ENCODE measurements around the gene POLDIP2. TPM values are rescaled to one million over a fixed set of nuclear protein-coding genes. Genes with fewer than 3 reads are reported as not detected.
A peak's percentile ranks its signal among the peaks of the same experiment; 100 is the strongest.

Gene POLDIP2
- total RNA-seq (ENCODE audit: insufficient read depth, low replicate concordance), result 27.2 TPM

DNA sequence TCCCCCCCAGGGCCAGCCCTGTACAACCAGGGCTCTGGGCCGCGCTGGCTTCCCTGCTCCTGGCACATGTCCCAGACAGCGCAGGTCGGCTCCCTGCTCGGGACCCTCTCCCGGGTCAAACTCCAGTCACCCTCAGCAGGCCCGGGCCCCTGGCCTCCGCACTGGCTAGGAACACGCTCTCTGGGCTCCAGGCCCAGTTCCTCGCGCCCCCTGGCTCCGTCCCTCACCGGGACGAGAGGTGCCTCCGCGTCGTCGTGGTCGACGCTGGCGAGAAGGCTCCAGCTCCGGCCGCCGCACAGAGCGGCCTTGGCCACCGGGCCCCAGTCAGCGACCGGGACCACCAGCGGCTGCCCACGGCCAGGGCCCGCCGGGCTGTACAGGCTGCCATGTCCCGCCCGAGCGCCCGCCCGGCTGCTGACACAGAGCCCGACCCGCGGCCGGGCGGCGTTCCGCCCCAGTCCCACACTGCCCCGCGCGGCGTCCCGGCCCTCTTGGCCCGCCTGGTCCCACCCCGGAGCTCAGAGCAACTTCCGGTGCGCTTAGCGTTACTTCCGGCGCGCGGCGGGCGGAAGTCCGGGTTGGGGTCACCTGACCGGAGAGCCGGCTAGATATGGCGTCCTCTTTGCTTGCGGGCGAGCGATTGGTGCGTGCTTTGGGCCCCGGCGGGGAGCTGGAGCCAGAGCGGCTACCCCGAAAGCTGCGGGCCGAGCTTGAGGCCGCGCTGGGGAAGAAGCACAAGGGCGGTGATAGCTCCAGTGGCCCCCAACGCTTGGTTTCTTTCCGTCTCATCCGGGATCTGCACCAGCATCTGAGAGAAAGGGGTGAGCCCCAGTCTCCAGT, at the start of gene POLDIP2:
POLDIP2 (minus strand) TSS at position 467 of the 840 bp plus-strand sequence; CDS start at position 388, 79 bp downstream.
- DNase-seq (ENCODE audit: low spot score), result peak; percentile 96

- no peak for DNase-seq (ENCODE audit: low spot score)
These were observed 49.1 kb upstream of the POLDIP2 start for GRCh38 chr17:28406473-28406814.

GRCh38 chr17:28405632-28406472, 48.5 kb upstream of the POLDIP2 start, which contains the start of gene SLC46A1:
Gene SLC46A1, minus strand, starts transcription at chr17:28406212. Its CDS starts 98 bp downstream, at chr17:28406114.
- peak; percentile 71 for DNase-seq (ENCODE audit: low spot score)

DNA sequence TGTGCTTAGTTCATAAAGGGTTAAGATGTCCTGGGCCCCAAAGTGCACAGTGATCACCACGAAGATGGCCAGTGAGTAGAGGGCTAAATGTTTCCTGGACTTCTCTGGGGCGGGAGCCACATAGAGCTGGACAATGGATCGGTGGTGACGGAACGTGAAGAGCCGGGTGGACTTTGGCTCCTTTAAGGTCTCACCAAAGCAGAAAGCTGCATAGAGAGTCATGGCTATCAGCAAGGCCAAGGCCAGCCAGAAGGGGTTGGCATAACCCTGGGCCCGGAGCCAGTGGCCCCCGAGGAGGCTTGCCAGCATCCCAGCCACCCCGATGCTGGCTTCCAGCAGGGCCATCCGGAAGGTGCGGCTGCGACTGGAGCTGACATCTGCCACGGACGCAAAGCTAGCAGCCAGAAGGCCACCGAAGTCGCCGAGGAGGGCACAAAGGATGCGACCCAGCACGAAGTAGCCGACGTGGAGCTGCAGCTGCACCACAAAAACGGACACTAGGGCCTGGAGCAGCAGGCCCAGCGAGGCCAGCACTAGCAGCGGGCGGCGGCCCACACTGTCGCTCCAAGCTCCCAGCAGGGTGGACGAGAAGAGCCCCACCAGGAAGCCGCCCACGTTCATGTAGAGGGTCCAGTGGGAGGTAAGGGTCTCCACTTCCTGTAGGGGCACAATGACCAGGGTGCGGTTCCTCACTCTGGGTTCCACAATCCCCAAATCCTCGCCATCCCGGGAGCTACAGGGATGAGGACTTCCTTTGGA, 47.7 kb upstream of the POLDIP2 start:
- peak; percentile 28 for DNase-seq (ENCODE audit: low spot score)

DNA sequence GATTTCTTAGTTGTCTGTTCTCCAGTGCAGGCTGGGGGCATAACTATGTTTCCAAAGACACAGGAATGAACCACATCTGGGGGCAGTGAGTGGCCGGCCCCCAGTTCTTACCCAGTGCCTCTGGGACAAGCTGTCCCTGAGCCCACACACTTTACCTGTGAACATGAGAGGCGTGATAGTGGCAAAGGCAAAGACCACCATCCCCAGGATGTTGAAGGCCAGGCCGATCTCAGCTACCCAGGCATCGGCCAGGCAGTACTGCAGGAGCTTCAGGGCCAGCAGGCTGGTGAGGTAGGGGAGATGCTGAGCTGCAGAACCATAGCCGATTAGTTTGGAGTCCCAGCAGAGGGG, 47.1 kb upstream of the POLDIP2 start:
- no peak for DNase-seq (ENCODE audit: low spot score)

GRCh38 chr17:28404007-28404406, 46.7 kb upstream of the POLDIP2 start:
- no peak for DNase-seq (ENCODE audit: low spot score)

DNA sequence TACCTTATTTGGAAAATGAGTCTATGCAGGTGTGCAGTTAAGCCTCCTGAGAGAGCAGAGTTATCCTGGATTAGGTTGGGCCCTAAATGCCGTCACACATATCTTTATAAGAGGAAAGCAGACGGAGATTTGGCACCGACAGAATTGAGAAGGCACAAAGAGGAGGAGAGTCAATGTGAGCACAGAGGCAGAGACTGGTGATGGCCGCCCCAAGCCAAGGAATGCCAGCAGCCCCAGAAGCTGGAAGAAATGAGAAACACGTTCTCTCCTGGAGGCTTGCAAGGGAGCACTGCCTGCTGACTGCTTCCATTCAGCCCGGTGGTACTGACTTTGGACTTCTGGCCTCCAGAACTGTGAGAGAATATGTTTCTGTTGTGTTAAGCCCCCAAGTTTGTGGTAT, 45.5 kb upstream of the POLDIP2 start:
- no peak for DNase-seq (ENCODE audit: low spot score)

DNA sequence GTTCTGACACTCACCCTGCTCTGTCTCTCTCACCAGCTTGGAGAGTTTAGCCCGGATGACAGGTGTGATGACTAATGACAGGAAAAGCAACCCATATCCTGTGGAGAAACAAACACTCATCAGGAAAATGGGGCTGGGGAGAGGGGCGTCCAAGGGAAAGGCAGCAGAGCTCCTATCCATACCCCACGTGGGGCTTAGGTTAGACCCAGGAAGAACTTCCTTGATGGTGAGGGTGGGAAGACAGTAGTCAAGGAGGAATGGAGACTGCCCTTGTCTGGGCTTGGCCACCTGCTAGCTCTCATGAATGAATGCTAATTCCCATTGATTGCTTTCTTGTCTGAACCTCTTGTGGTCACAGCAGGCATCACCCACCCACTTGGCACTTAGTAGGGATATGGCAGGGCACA, 44.9 kb upstream of the POLDIP2 start:
- no peak for DNase-seq (ENCODE audit: low spot score)

- no peak for DNase-seq (ENCODE audit: low spot score)
These were observed 42.5 kb upstream of the POLDIP2 start for GRCh38 chr17:28399808-28400207.

DNA sequence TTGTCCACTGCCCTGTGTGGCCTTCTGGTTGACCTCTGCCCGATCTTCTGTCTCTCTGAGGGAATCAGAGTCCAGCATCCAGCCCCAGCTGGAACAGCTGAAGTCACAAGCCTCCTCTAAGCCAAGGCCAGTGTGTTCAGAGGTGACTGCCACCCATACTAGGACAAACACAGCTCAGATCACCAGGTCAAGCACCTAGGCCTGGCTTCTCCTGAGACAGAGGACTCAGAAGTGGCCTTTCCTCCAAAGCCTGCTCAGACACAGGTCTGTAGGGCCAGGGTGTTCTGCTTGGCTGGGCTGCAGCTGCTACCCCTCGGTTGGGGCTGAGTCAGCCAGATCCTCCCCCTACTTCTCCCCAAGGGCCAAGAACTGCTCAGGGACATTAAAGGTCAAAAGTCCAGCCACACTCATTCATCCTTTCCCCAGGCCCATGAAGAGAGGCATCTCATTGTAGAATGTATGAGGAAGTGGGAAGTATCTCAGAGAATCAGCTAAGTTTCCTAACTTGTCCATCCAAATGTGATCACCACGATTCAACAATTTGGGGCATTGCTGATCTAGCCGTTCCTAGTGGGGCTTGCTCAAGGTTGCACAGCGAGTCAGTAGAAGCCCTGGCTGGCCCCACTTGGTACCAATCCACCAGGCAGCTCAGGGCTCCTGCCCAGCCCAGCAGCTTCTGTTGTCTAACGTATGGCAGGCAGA, 41.1 kb upstream of the POLDIP2 start:
- no peak for DNase-seq (ENCODE audit: low spot score)

GRCh38 chr17:28397687-28398279, 40.5 kb upstream of the POLDIP2 start:
- no peak for DNase-seq (ENCODE audit: low spot score)

DNA sequence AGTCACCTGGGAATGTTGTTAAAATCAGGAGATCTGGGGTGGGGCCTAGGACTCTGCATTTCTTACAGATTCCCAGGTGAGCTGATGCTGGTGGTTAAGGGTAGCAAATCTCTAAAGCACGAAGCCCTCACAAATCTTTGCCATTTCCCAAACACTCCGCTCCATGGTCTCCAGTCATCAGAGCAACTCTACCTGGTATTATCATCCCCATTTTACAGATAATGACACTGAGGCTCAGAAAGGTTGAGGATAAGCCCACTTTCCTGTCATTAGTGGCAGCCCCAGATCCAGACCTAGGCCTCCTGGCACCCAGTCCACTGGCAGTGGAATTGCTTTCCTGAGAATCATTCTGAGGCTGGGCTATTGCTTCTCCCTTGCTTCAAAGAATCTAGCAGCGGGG, 39.9 kb upstream of the POLDIP2 start:
- DNase-seq (ENCODE audit: low spot score), result no peak

GRCh38 chr17:28396635-28397239, 39.4 kb upstream of the POLDIP2 start:
- no peak for DNase-seq (ENCODE audit: low spot score)

DNA sequence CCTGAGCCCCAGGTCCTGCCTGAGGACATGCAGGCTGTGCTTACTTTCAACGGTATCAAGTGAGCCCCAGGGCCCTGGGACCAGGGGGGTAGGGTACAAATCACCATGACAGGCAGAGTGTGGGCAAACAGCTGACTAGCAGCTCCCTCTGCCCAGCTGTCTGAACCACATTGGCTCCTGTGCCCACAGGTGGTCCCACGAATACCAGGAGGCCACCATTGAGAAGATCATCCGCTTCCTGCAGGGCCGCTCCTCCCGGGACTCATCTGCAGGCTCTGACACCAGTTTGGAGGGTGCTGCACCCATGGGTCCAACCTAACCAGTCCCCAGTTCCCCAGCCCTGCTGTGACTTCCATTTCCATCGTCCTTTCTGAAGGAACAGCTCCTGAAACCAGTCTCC, 38.6 kb upstream of the POLDIP2 start:
- DNase-seq (ENCODE audit: low spot score), result no peak

- no peak for DNase-seq (ENCODE audit: low spot score)
These were observed 38.1 kb upstream of the POLDIP2 start for GRCh38 chr17:28395426-28395825.

DNA sequence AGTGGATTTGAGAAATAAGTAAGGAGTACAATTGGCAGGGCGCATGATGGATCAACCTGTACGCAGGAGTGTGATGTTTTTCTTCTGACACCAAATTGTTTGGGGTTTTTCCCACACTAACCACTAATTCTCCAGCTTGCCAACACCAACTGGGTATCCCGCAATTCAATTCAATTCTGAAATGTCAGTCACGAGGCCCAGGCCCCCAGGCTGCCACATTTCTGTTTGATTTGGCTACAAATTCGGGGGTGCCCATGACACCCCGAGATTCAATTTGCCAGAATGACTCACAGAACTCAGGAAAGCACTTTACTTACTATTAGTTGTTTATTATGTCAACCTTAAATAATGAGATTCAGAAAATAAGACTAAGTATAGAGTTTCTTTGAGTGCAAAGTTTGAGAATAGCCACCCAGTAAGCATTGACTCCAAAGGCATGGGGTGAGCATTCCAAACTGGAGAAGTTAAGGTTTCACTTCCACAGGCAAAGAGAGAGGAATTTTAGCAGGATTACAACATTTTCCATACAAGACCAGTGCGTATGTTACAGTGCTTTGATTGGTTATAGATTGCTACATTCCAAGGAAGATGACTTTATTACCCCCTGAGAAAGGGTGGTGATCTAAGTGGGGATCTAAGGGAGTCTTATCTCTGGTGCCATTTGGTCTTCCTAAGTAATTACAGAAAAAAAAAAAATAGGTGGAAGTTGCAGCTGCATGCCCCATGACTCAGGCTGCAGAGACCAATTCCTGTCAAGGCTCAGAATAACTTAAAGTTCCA, 37.2 kb upstream of the POLDIP2 start:
- no peak for DNase-seq (ENCODE audit: low spot score)

DNA sequence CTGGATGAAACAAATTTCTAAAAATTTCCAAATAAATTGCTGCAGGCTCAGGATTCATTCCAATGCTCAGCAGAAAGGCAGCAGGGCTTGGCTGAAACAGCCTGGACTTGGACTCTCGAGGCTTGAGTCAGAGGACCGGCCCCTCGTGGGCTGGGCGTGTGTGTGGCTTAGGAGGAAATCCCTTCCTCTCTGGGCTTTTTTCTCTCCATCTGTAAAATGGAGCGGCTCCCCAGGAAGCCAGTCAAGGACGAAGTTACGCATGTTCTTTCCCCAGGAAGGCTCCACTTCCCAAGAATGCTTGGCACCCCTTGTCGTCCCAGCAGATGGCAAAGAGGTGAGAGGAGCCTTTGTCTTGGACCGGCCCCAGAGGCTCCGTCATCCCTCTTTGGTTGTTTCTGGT, 35.2 kb upstream of the POLDIP2 start:
- no peak for DNase-seq (ENCODE audit: low spot score)

DNA sequence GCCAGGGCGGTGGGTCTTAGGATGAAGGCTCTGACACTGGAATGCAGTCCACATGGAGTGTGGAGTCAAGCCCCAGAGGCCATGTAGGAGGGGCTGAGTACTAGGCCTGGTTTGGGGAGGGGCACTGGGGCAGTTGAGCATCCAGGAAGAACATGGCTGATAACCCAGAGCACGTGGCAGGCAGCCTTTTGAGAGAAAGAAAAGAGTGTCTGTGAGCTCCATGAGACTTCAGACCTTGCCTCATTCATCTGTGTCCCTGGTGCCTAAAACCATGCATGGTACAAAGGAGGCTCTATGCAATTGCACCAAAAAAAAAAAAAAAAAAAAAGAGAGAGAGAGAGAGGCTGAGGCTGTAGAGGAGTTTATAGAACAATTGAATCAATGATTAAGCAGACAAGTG, 34.1 kb upstream of the POLDIP2 start:
- DNase-seq (ENCODE audit: low spot score), result no peak

- DNase-seq (ENCODE audit: low spot score), result no peak
These were observed 33.7 kb upstream of the POLDIP2 start for GRCh38 chr17:28390984-28391383.

DNA sequence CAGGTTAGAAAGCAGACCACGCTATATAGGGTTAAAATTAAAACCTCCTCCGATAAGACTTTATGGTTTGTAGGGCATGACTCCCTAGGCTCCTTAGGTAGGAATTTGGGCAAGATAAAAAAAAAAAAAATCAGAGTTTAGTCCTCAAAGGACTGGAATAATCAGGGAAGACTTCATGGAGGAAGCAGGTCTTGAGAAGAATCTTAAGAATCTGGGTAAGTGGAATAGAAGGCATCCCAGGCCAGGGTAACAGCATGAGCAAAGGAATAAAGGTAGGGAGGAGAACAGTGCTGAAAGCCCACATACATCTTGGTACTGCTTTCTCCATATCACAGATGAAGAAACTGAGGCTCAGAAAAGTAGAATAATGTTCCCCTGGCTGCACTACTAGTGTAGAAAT, 33.2 kb upstream of the POLDIP2 start:
- no peak for DNase-seq (ENCODE audit: low spot score)

All from umbilical cord (tissue), 2 donors.